Measurements from ENCODE around the gene TAF12.
"Not testable (repeated sequence)": the region's sequence is repeated elsewhere in the genome, so short reads cannot be mapped to it uniquely, and the experiment has no call there.

Gene TAF12

DNA sequence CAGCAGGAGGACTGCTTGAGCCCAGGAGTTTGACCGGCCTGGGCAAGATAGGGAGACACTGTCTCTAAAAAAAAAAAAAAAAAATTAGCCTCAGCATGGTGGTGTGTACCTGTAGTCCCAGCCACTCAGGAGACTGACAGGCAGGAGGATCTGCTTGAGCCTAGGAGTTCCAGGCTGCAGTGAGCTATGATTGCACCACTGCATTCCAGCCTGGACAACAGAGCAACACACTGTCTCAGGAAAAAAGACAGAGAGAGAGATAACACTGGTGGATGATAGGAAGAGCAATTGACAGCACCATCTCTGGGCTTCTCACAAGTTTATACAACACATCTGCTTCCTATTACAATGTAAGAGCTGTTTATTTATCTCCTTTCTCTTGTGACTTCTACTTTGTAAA, 3.2 kb upstream of the TAF12 start:
- H3K9ac ChIP-seq (ENCODE audit: low read length in 5 of 5) = peak overlapping the region in 1 of 5 donors; percentile 17
- peaks cover 11 to 42% (median 33%) of the 10 kb centered on the region in 5 donors for H3K4me1 ChIP-seq (ENCODE audit: control insufficient read depth in 5 of 5, insufficient read depth in 5 of 5, low read length in 5 of 5)

DNA sequence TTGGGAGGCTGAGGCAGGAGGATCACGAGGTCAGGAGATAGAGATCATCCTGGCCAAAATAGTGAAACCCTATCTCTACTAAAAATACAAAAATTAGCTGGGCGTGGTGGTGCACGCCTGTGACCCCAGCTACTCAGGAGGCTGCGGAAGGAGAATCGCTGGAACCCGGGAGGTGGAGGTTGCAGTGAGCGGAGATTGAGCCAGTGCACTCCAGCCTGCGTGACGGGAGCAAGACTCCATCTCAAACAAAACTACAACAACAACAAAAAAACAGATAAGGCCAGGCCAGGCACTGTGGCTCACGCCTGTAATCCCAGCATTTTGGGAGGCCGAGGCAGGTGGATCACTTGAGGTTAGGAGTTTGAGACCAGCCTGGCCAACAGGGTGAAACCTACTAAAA, 2.5 kb upstream of the TAF12 start:
- H3K27ac ChIP-seq (ENCODE audit: low read depth, low read length); H3K27me3 ChIP-seq (ENCODE audit: control insufficient read depth in 5 of 5, insufficient read depth in 4 of 5, low read length in 5 of 5); H3K9me3 ChIP-seq (ENCODE audit: control insufficient read depth in 5 of 5, low read length in 5 of 5); H3K36me3 ChIP-seq (ENCODE audit: control insufficient read depth in 5 of 5, insufficient read depth in 5 of 5, low read length in 5 of 5); H3K9ac ChIP-seq (ENCODE audit: low read length in 5 of 5); H3K4me3 ChIP-seq (ENCODE audit: low read depth in 1 of 5, low read length in 5 of 5): not testable (repeated sequence)
- H3K4me1 ChIP-seq (ENCODE audit: control insufficient read depth in 5 of 5, insufficient read depth in 5 of 5, low read length in 5 of 5) = peaks cover 11 to 42% (median 33%) of the 10 kb centered on the region in 5 donors

More for the DNA sequence above, 3.2 kb upstream of the TAF12 start:
- H3K27me3 ChIP-seq (ENCODE audit: control insufficient read depth in 5 of 5, insufficient read depth in 4 of 5, low read length in 5 of 5) = no peaks in the 10 kb centered on the region
- no peak overlapping the region for H3K4me3 ChIP-seq (ENCODE audit: low read depth in 1 of 5, low read length in 5 of 5)
- no peaks in the 10 kb centered on the region for H3K9me3 ChIP-seq (ENCODE audit: control insufficient read depth in 5 of 5, low read length in 5 of 5)
- H3K36me3 ChIP-seq (ENCODE audit: control insufficient read depth in 5 of 5, insufficient read depth in 5 of 5, low read length in 5 of 5) = no peaks in the 10 kb centered on the region
- H3K27ac ChIP-seq (ENCODE audit: low read depth, low read length) = no peak overlapping the region

DNA sequence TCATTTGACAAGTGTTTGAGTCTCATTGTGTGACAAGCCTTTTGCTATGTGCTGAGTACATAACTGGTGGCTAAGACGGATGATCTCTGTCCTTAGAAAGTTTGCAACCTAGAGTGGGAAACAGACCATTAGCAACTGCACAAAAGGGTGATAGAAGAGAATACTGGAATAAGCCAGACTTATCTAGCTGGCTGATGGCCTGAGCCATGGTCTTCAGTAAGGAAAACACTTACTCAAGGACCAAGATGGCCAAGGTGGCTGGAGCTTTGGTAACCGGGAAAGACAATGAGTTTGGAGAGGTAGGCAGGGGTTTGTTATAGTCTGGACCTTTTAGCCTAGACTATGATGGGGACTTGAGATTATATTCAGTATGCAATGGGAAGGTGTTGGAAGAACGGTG, 1.6 kb upstream of the TAF12 start:
- Histone ChIP-seq H3K27me3 (ENCODE audit: control insufficient read depth in 5 of 5, insufficient read depth in 4 of 5, low read length in 5 of 5) (no peaks in the 10 kb centered on the region), H3K9ac (ENCODE audit: low read length in 5 of 5) (peak overlapping the region in 3 of 5 donors; percentile 31 to 84 (median 48))

DNA sequence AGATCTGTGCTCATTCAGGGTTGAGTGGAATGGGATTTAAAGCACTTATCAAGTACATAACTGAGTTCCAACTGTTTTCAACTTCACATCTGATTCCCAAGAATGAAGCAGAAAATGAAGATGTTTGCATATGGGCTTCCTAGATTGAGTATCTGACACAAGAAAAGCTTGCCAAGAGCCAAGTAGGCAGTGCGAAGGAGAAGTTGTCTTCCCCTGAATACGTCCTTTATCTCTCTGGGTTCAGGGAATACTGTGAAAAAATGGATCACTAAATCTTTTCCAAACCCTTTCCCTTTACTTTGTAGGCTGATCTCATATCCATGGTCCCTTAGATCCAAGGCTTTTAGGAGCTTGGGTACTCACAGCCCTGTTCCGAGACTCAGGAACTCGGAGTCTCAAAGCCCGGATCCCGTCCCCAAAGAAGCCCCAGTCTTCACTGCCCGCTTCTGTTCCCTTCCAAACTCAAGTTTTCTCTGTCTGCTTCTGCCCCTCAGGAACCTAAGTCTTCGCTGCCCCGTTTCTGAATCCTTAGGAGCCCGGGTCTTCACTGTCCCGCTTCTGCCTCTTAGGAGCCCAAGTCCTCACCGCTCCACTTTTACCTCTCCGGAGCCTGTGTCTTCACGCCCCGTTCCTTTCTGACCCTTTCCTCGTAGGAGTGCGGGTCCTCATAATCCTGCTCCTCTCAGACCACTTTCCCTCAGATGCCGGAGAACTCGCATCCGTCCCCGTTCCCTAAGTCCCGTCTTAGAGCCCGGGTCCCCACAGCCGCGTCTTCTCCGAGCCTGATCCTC, 616 bp downstream of the TAF12 start:
- no peaks in the 10 kb centered on the region for H3K9me3 ChIP-seq (ENCODE audit: control insufficient read depth in 5 of 5, low read length in 5 of 5)
- no peaks in the 10 kb centered on the region for H3K36me3 ChIP-seq (ENCODE audit: control insufficient read depth in 5 of 5, insufficient read depth in 5 of 5, low read length in 5 of 5)
- peak overlapping the region; percentile 86 for H3K27ac ChIP-seq (ENCODE audit: low read depth, low read length)
- H3K27me3 ChIP-seq (ENCODE audit: control insufficient read depth in 5 of 5, insufficient read depth in 4 of 5, low read length in 5 of 5) = no peaks in the 10 kb centered on the region
- peak overlapping the region; percentile 89 to 98 (median 96) for H3K9ac ChIP-seq (ENCODE audit: low read length in 5 of 5)
- peaks cover 7 to 32% (median 22%) of the 10 kb centered on the region in 5 donors for H3K4me1 ChIP-seq (ENCODE audit: control insufficient read depth in 5 of 5, insufficient read depth in 5 of 5, low read length in 5 of 5)
- peak overlapping the region; percentile 84 to 100 (median 92) for H3K4me3 ChIP-seq (ENCODE audit: low read depth in 1 of 5, low read length in 5 of 5)

More for the DNA sequence above, 1.6 kb upstream of the TAF12 start:
- Histone ChIP-seq H3K27ac (ENCODE audit: low read depth, low read length) (no peak overlapping the region), H3K36me3 (ENCODE audit: control insufficient read depth in 5 of 5, insufficient read depth in 5 of 5, low read length in 5 of 5) (no peaks in the 10 kb centered on the region), H3K4me3 (ENCODE audit: low read depth in 1 of 5, low read length in 5 of 5) (peak overlapping the region in 2 of 5 donors; percentile 92), H3K9me3 (ENCODE audit: control insufficient read depth in 5 of 5, low read length in 5 of 5) (no peaks in the 10 kb centered on the region), H3K4me1 (ENCODE audit: control insufficient read depth in 5 of 5, insufficient read depth in 5 of 5, low read length in 5 of 5) (peaks cover 11 to 42% (median 33%) of the 10 kb centered on the region in 5 donors)

DNA sequence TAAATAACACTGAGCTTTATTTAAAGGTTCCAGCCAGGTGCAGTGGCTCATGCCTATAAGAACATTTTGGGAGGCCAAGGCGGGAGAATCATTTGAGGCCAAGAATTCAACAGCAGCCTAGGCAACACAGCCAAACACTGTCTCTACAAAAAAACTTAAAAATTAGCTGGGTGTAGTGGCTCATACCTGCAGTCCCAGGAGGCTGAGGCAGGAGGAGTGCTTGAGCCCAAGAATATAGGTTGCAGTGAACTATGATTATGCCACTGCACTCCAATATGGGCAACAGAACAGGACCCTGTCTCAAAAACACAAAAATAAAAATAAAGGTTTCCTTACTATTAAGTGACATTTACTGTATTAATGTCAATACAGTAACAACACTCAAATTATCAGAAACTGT, 2.1 kb downstream of the TAF12 start:
- peak overlapping the region in 1 of 5 donors; percentile 20 for H3K9ac ChIP-seq (ENCODE audit: low read length in 5 of 5)
- no peak overlapping the region for H3K27ac ChIP-seq (ENCODE audit: low read depth, low read length)
- no peaks in the 10 kb centered on the region for H3K9me3 ChIP-seq (ENCODE audit: control insufficient read depth in 5 of 5, low read length in 5 of 5)
- peaks cover 7 to 32% (median 22%) of the 10 kb centered on the region in 5 donors for H3K4me1 ChIP-seq (ENCODE audit: control insufficient read depth in 5 of 5, insufficient read depth in 5 of 5, low read length in 5 of 5)
- peaks cover 0 to 2% (median 0%) of the 10 kb centered on the region in 5 donors for H3K36me3 ChIP-seq (ENCODE audit: control insufficient read depth in 5 of 5, insufficient read depth in 5 of 5, low read length in 5 of 5)
- H3K27me3 ChIP-seq (ENCODE audit: control insufficient read depth in 5 of 5, insufficient read depth in 4 of 5, low read length in 5 of 5) = no peaks in the 10 kb centered on the region
- H3K4me3 ChIP-seq (ENCODE audit: low read depth in 1 of 5, low read length in 5 of 5) = no peak overlapping the region

DNA sequence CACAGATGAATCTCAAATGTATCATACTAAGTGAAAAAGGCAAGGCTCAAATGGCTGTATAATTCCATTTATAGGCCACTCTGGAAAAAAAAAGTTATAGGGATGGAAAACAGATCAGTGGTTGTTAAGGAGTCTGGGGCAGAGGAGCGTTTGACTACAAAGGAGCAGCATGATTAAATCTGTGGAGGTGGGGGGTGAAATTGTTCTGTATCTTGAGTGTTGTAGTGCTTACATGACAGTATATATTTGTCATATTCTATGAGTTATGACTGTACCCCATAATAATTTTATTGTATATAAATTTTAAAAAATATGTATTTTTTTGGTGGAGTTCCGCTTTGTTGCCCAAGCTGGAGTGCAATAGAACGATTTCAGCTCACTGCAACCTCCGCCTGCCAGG, 10.3 kb downstream of the TAF12 start:
- Histone ChIP-seq H3K36me3 (ENCODE audit: control insufficient read depth in 5 of 5, insufficient read depth in 5 of 5, low read length in 5 of 5) (peaks cover 0 to 2% (median 0%) of the 10 kb centered on the region in 5 donors), H3K27me3 (ENCODE audit: control insufficient read depth in 5 of 5, insufficient read depth in 4 of 5, low read length in 5 of 5) (no peaks in the 10 kb centered on the region), H3K4me3 (ENCODE audit: low read depth in 1 of 5, low read length in 5 of 5) (no peak overlapping the region), H3K9ac (ENCODE audit: low read length in 5 of 5) (no peak overlapping the region), H3K9me3 (ENCODE audit: control insufficient read depth in 5 of 5, low read length in 5 of 5) (no peaks in the 10 kb centered on the region), H3K4me1 (ENCODE audit: control insufficient read depth in 5 of 5, insufficient read depth in 5 of 5, low read length in 5 of 5) (peaks cover 0 to 3% (median 0%) of the 10 kb centered on the region in 5 donors), H3K27ac (ENCODE audit: low read depth, low read length) (no peak overlapping the region)

DNA sequence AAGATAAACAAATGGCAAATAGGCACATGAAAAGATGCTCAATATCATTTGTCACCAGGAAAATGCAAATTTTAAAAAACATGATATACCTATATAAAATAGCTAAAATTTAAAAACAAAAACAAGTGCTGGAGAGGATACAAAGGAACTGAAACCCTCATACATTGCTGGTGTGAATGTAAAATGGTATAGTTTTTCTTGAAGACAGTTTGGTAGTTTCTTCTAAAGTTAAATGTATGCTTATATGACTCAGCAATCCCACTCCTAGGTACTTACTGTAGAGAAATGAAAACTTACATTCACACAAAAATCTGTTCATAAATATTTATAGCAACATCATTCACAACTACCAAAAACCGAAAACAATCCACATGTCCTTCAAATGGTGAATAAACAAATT, 11.2 kb downstream of the TAF12 start:
- Histone ChIP-seq H3K9me3 (ENCODE audit: control insufficient read depth in 5 of 5, low read length in 5 of 5) (no peaks in the 10 kb centered on the region), H3K4me1 (ENCODE audit: control insufficient read depth in 5 of 5, insufficient read depth in 5 of 5, low read length in 5 of 5) (peaks cover 0 to 3% (median 0%) of the 10 kb centered on the region in 5 donors), H3K36me3 (ENCODE audit: control insufficient read depth in 5 of 5, insufficient read depth in 5 of 5, low read length in 5 of 5) (peaks cover 0 to under 1% (median 0%) of the 10 kb centered on the region in 5 donors), H3K27me3 (ENCODE audit: control insufficient read depth in 5 of 5, insufficient read depth in 4 of 5, low read length in 5 of 5) (no peaks in the 10 kb centered on the region), H3K4me3 (ENCODE audit: low read depth in 1 of 5, low read length in 5 of 5) (no peak overlapping the region), H3K9ac (ENCODE audit: low read length in 5 of 5) (no peak overlapping the region), H3K27ac (ENCODE audit: low read depth, low read length) (no peak overlapping the region)

DNA sequence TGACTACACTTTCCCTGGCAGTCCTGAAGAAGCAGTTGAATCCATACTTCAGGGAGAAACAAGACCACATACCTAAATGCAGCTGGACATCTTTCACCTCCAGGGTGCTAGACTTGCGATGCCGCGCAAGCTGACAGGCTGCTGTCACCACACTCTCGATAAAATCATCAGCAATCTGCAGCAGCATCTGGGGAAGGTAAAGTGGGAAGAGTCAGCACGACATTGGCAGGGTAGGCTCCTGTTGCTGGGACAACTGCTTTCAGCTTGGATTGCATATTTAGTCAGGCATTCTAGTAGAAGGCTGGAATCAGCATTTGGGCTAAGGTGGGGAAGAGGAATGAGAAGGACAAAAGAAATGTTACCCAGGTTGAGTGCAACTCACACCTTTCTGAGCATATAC, 29.7 kb downstream of the TAF12 start:
- no peaks in the 10 kb centered on the region for H3K4me1 ChIP-seq (ENCODE audit: control insufficient read depth in 5 of 5, insufficient read depth in 5 of 5, low read length in 5 of 5)
- H3K36me3 ChIP-seq (ENCODE audit: control insufficient read depth in 5 of 5, insufficient read depth in 5 of 5, low read length in 5 of 5) = peaks cover 27 to 71% (median 43%) of the 10 kb centered on the region in 5 donors
- H3K27me3 ChIP-seq (ENCODE audit: control insufficient read depth in 5 of 5, insufficient read depth in 4 of 5, low read length in 5 of 5) = no peaks in the 10 kb centered on the region
- H3K9me3 ChIP-seq (ENCODE audit: control insufficient read depth in 5 of 5, low read length in 5 of 5) = no peaks in the 10 kb centered on the region
- H3K27ac ChIP-seq (ENCODE audit: low read depth, low read length) = no peak overlapping the region
- H3K9ac ChIP-seq (ENCODE audit: low read length in 5 of 5) = no peak overlapping the region
- H3K4me3 ChIP-seq (ENCODE audit: low read depth in 1 of 5, low read length in 5 of 5) = no peak overlapping the region

DNA sequence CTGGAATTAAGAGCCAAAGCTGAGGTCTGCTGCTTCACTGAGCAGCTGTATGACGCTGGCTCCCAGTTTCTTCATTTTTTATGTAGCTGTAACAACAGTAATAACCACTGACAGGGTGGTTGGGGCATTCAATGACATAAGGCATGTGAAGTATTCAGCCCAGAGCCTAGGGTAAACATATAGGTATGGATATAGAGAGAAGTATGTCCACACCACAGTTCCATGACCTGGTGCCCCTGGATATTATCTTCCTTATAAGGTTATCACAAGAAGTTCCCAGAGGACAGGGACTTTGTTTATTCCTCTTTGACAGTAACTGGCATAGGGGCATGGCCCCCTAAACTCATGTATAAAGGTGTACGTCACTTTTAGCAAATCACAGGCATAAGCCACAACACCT, 36.1 kb downstream of the TAF12 start:
- no peaks in the 10 kb centered on the region for H3K4me1 ChIP-seq (ENCODE audit: control insufficient read depth in 5 of 5, insufficient read depth in 5 of 5, low read length in 5 of 5)
- H3K9ac ChIP-seq (ENCODE audit: low read length in 5 of 5) = no peak overlapping the region
- no peak overlapping the region for H3K27ac ChIP-seq (ENCODE audit: low read depth, low read length)
- H3K36me3 ChIP-seq (ENCODE audit: control insufficient read depth in 5 of 5, insufficient read depth in 5 of 5, low read length in 5 of 5) = peaks cover 13 to 84% (median 52%) of the 10 kb centered on the region in 5 donors
- H3K27me3 ChIP-seq (ENCODE audit: control insufficient read depth in 5 of 5, insufficient read depth in 4 of 5, low read length in 5 of 5) = no peaks in the 10 kb centered on the region
- H3K9me3 ChIP-seq (ENCODE audit: control insufficient read depth in 5 of 5, low read length in 5 of 5) = no peaks in the 10 kb centered on the region
- H3K4me3 ChIP-seq (ENCODE audit: low read depth in 1 of 5, low read length in 5 of 5) = no peak overlapping the region

DNA sequence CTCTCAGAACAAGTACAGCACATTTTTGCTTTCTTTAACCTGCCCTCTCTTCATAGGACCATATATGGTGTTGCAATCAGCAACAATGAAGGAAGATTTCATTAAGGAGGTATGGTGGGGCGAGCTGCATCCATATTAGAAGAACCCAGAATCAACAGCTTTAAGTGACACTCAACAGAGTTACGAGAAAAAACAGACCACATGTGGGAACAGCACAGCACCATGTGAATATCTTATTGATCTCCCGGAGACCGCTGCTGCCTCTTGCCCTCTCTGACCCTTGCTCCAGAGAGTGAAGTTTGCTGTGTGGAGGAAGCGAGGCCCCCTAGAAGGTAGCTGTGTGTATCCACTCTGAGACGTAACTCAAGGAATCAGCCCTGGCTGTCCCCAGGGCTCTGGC, 37.9 kb downstream of the TAF12 start:
- H3K9ac ChIP-seq (ENCODE audit: low read length in 5 of 5) = no peak overlapping the region
- H3K4me1 ChIP-seq (ENCODE audit: control insufficient read depth in 5 of 5, insufficient read depth in 5 of 5, low read length in 5 of 5) = no peaks in the 10 kb centered on the region
- H3K9me3 ChIP-seq (ENCODE audit: control insufficient read depth in 5 of 5, low read length in 5 of 5) = no peaks in the 10 kb centered on the region
- peaks cover 6 to 71% (median 44%) of the 10 kb centered on the region in 5 donors for H3K36me3 ChIP-seq (ENCODE audit: control insufficient read depth in 5 of 5, insufficient read depth in 5 of 5, low read length in 5 of 5)
- H3K27ac ChIP-seq (ENCODE audit: low read depth, low read length) = no peak overlapping the region
- no peaks in the 10 kb centered on the region for H3K27me3 ChIP-seq (ENCODE audit: control insufficient read depth in 5 of 5, insufficient read depth in 4 of 5, low read length in 5 of 5)
- no peak overlapping the region for H3K4me3 ChIP-seq (ENCODE audit: low read depth in 1 of 5, low read length in 5 of 5)
